ENCODE measurements around the gene CREBBP.

The CREBBP gene

DNA sequence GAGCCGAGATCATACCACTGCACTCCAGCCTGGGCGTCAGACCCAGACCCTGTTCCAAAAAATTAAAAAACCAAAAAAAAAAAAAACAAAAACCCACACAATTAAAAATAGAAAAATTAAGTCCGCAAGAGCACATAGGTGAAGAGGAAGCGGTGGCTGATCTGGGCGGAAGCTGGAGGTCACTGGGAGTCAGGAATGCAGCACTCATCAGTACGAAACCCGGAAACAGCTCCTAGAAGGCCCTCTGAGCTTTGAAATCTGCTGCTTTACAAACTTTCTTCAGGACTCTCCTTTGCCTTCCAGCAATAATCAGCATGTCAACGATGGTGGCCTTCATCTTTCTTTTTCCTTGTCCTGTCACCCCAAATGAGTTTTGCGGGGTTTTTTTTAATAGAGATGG lies 192.7 kb downstream of the CREBBP start:
- Histone ChIP-seq H2BK15ac (ENCODE audit: low read length) (no peak overlapping the region), H2AFZ (ENCODE audit: low read length) (no peak overlapping the region), H3K4me3 (ENCODE audit: low read length in 2 of 2) (no peak overlapping the region), H3K9me3 (replicated peaks in 1 of 2; ENCODE audit: control insufficient read depth in 2 of 2, insufficient read depth in 1 of 2, low read depth in 1 of 2, low read length in 2 of 2) (no peaks in the 10 kb centered on the region), H3K27me3 (ENCODE audit: control insufficient read depth in 3 of 3, insufficient read depth in 3 of 3, low read depth in 1 of 3, low read length in 3 of 3) (no peaks in the 10 kb centered on the region), H3K18ac (ENCODE audit: low read length) (no peak overlapping the region), H3K4ac (ENCODE audit: low read length) (no peak overlapping the region), H2BK12ac (ENCODE audit: low read length) (no peak overlapping the region), H3K23ac (ENCODE audit: low read depth, low read length, poor library complexity) (no peak overlapping the region), H3K36me3 (replicated peaks in 1 of 2; ENCODE audit: control insufficient read depth in 2 of 2, insufficient read depth in 2 of 2, low read length in 2 of 2) (peaks cover 29 to 72% of the 10 kb centered on the region in 2 donors), H3K79me1 (ENCODE audit: low read depth, low read length) (no peaks in the 10 kb centered on the region), H2AK5ac (ENCODE audit: low read depth, low read length) (no peak overlapping the region), H4K91ac (ENCODE audit: low read depth, low read length, poor library complexity) (no peak overlapping the region), H2BK5ac (ENCODE audit: low read length) (no peak overlapping the region), H2BK120ac (ENCODE audit: low read depth, low read length) (no peak overlapping the region), H3K14ac (ENCODE audit: low read length) (no peak overlapping the region), H3K27ac (replicated peaks; ENCODE audit: low read length) (no peak overlapping the region), H3K4me1 (ENCODE audit: control insufficient read depth in 2 of 2, insufficient read depth in 1 of 2, low read depth in 1 of 2, low read length in 2 of 2) (no peaks in the 10 kb centered on the region), H4K8ac (ENCODE audit: low read depth, low read length) (no peak overlapping the region), H3K4me2 (ENCODE audit: insufficient read depth, low read length, poor library complexity, severe bottlenecking) (no peak overlapping the region), H3K9ac (ENCODE audit: low read depth, low read length, poor library complexity) (no peak overlapping the region)
- no peak for DNase-seq (ENCODE audit: low spot score)
- no CpG with 5 or more reads among the region's 9 CpGs for WGBS, 2 donors (ENCODE audit: extremely low coverage in 2 of 2, insufficient read length in 2 of 2, insufficient replicate concordance in 1 of 2)

DNA sequence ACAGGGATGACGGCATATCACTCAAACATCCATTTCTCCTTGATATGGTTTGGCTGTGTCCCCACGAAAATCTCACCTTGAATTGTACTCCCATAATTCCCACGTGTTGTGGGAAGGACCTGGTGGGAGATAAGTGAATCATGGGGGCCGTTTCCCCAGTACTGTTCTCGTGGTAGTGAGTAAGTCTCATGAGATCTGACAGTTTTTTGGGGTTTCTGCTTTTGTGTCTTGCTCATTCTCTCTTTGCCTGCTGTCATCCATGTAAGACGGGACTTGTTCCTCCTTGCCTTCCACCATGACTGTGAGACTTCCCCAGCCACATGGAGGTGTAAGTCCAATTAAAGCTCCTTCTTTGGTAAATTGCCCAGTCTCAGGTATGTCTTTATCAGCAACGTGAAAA lies 193.5 kb downstream of the CREBBP start:
- no peak overlapping the region for H3K9ac ChIP-seq (ENCODE audit: low read depth, low read length, poor library complexity)
- no peak overlapping the region for H2BK5ac ChIP-seq (ENCODE audit: low read length)
- H3K18ac ChIP-seq (ENCODE audit: low read length), result no peak overlapping the region
- WGBS, 2 donors (ENCODE audit: extremely low coverage in 2 of 2, insufficient read length in 2 of 2, insufficient replicate concordance in 1 of 2), result no CpG with 5 or more reads among the region's 7 CpGs
- peaks cover 0 to 7% of the 10 kb centered on the region in 2 donors for H3K9me3 ChIP-seq (replicated peaks in 1 of 2; ENCODE audit: control insufficient read depth in 2 of 2, insufficient read depth in 1 of 2, low read depth in 1 of 2, low read length in 2 of 2)
- H4K91ac ChIP-seq (ENCODE audit: low read depth, low read length, poor library complexity), result no peak overlapping the region
- no peak overlapping the region for H2AK5ac ChIP-seq (ENCODE audit: low read depth, low read length)
- no peak overlapping the region for H3K23ac ChIP-seq (ENCODE audit: low read depth, low read length, poor library complexity)
- H3K4me3 ChIP-seq (ENCODE audit: low read length in 2 of 2), result no peak overlapping the region
- H3K4me1 ChIP-seq (ENCODE audit: control insufficient read depth in 2 of 2, insufficient read depth in 1 of 2, low read depth in 1 of 2, low read length in 2 of 2), result no peaks in the 10 kb centered on the region
- H3K36me3 ChIP-seq (replicated peaks in 1 of 2; ENCODE audit: control insufficient read depth in 2 of 2, insufficient read depth in 2 of 2, low read length in 2 of 2), result peaks cover 29 to 80% of the 10 kb centered on the region in 2 donors
- H3K27me3 ChIP-seq (ENCODE audit: control insufficient read depth in 3 of 3, insufficient read depth in 3 of 3, low read depth in 1 of 3, low read length in 3 of 3), result no peaks in the 10 kb centered on the region
- H3K14ac ChIP-seq (ENCODE audit: low read length), result no peak overlapping the region
- no peaks in the 10 kb centered on the region for H3K79me1 ChIP-seq (ENCODE audit: low read depth, low read length)
- H2AFZ ChIP-seq (ENCODE audit: low read length), result no peak overlapping the region
- H3K27ac ChIP-seq (replicated peaks; ENCODE audit: low read length), result no peak overlapping the region
- H4K8ac ChIP-seq (ENCODE audit: low read depth, low read length), result no peak overlapping the region
- H2BK15ac ChIP-seq (ENCODE audit: low read length), result no peak overlapping the region
- H3K4me2 ChIP-seq (ENCODE audit: insufficient read depth, low read length, poor library complexity, severe bottlenecking), result no peak overlapping the region
- H3K4ac ChIP-seq (ENCODE audit: low read length), result no peak overlapping the region
- H2BK120ac ChIP-seq (ENCODE audit: low read depth, low read length), result no peak overlapping the region
- no peak for DNase-seq (ENCODE audit: low spot score)
- H2BK12ac ChIP-seq (ENCODE audit: low read length), result no peak overlapping the region

DNA sequence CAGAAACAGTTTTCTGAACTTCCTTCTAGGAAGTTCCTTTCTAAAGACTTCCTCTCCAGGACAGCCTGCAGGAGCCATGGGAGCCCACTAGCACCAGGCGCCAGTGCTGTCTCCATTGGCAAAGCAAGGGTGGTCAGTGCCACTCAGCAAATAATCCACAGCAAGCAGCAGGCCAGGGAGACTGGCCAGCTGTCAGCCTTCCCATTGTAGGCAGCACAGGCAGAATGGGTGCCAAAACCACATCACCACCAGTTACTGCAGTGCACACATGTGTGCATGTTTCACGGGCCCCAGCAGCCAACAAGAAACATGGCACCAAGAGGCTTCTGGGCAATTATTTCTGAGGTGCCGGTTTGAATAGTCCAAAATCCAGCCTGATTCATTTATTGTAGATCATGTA lies 199.3 kb downstream of the CREBBP start:
- Histone ChIP-seq H3K4me3 (ENCODE audit: low read length in 2 of 2) (no peak overlapping the region), H3K4ac (ENCODE audit: low read length) (no peak overlapping the region), H3K27ac (replicated peaks; ENCODE audit: low read length) (no peak overlapping the region), H2BK15ac (ENCODE audit: low read length) (no peak overlapping the region), H2BK5ac (ENCODE audit: low read length) (no peak overlapping the region), H3K27me3 (ENCODE audit: control insufficient read depth in 3 of 3, insufficient read depth in 3 of 3, low read depth in 1 of 3, low read length in 3 of 3) (no peaks in the 10 kb centered on the region), H3K18ac (ENCODE audit: low read length) (no peak overlapping the region), H3K4me1 (ENCODE audit: control insufficient read depth in 2 of 2, insufficient read depth in 1 of 2, low read depth in 1 of 2, low read length in 2 of 2) (no peaks in the 10 kb centered on the region), H2AFZ (ENCODE audit: low read length) (no peak overlapping the region), H3K4me2 (ENCODE audit: insufficient read depth, low read length, poor library complexity, severe bottlenecking) (no peak overlapping the region), H4K8ac (ENCODE audit: low read depth, low read length) (no peak overlapping the region), H3K36me3 (replicated peaks in 1 of 2; ENCODE audit: control insufficient read depth in 2 of 2, insufficient read depth in 2 of 2, low read length in 2 of 2) (peaks cover 44 to 94% of the 10 kb centered on the region in 2 donors), H3K79me1 (ENCODE audit: low read depth, low read length) (peaks cover 4% of the 10 kb centered on the region), H3K14ac (ENCODE audit: low read length) (no peak overlapping the region), H2AK5ac (ENCODE audit: low read depth, low read length) (no peak overlapping the region), H3K9me3 (replicated peaks in 1 of 2; ENCODE audit: control insufficient read depth in 2 of 2, insufficient read depth in 1 of 2, low read depth in 1 of 2, low read length in 2 of 2) (peaks cover 2 to 11% of the 10 kb centered on the region in 2 donors), H2BK120ac (ENCODE audit: low read depth, low read length) (no peak overlapping the region), H4K91ac (ENCODE audit: low read depth, low read length, poor library complexity) (no peak overlapping the region), H3K23ac (ENCODE audit: low read depth, low read length, poor library complexity) (peak overlapping the region; percentile 22), H3K9ac (ENCODE audit: low read depth, low read length, poor library complexity) (no peak overlapping the region), H2BK12ac (ENCODE audit: low read length) (no peak overlapping the region)
- no CpG with 5 or more reads among the region's 3 CpGs for WGBS, 2 donors (ENCODE audit: extremely low coverage in 2 of 2, insufficient read length in 2 of 2, insufficient replicate concordance in 1 of 2)
- no peak for DNase-seq (ENCODE audit: low spot score)

GRCh38 chr16:3677994-3678393 lies 202.5 kb downstream of the CREBBP start:
- Histone ChIP-seq H3K18ac (ENCODE audit: low read length) (no peak overlapping the region), H3K79me1 (ENCODE audit: low read depth, low read length) (peaks cover 4% of the 10 kb centered on the region), H3K4me2 (ENCODE audit: insufficient read depth, low read length, poor library complexity, severe bottlenecking) (no peak overlapping the region), H2AFZ (ENCODE audit: low read length) (no peak overlapping the region), H3K4me3 (ENCODE audit: low read length in 2 of 2) (no peak overlapping the region), H3K14ac (ENCODE audit: low read length) (no peak overlapping the region), H3K27me3 (ENCODE audit: control insufficient read depth in 3 of 3, insufficient read depth in 3 of 3, low read depth in 1 of 3, low read length in 3 of 3) (no peaks in the 10 kb centered on the region), H3K9me3 (replicated peaks in 1 of 2; ENCODE audit: control insufficient read depth in 2 of 2, insufficient read depth in 1 of 2, low read depth in 1 of 2, low read length in 2 of 2) (peaks cover 5 to 11% of the 10 kb centered on the region in 2 donors), H2BK12ac (ENCODE audit: low read length) (no peak overlapping the region), H3K27ac (replicated peaks; ENCODE audit: low read length) (no peak overlapping the region), H3K4ac (ENCODE audit: low read length) (no peak overlapping the region), H4K91ac (ENCODE audit: low read depth, low read length, poor library complexity) (no peak overlapping the region), H4K8ac (ENCODE audit: low read depth, low read length) (no peak overlapping the region), H3K23ac (ENCODE audit: low read depth, low read length, poor library complexity) (no peak overlapping the region), H2BK120ac (ENCODE audit: low read depth, low read length) (no peak overlapping the region), H3K36me3 (replicated peaks in 1 of 2; ENCODE audit: control insufficient read depth in 2 of 2, insufficient read depth in 2 of 2, low read length in 2 of 2) (peaks cover 57 to 96% of the 10 kb centered on the region in 2 donors), H3K9ac (ENCODE audit: low read depth, low read length, poor library complexity) (no peak overlapping the region), H2AK5ac (ENCODE audit: low read depth, low read length) (no peak overlapping the region), H3K4me1 (ENCODE audit: control insufficient read depth in 2 of 2, insufficient read depth in 1 of 2, low read depth in 1 of 2, low read length in 2 of 2) (peaks cover 3 to 6% of the 10 kb centered on the region in 2 donors), H2BK5ac (ENCODE audit: low read length) (no peak overlapping the region), H2BK15ac (ENCODE audit: low read length) (no peak overlapping the region)
- DNase-seq (ENCODE audit: low spot score), result no peak
- WGBS, 2 donors (ENCODE audit: extremely low coverage in 2 of 2, insufficient read length in 2 of 2, insufficient replicate concordance in 1 of 2), result no CpG with 5 or more reads among the region's 11 CpGs

All from neuronal stem cell (in vitro differentiated cells).